SK-N-MC (cell line): ENCODE data around the gene DCST1.

Experiments used
- DNase-seq: peaks from one replicate; pipeline ENCODE4 v3.0.0-alpha.2; 2011; ENCODE audit warnings: low read depth, low spot score
- H3K27ac ChIP-seq: fragments of 200-600 bp; sonication (generic); 2 replicates; pipeline ENCODE4 v1.5.1; 2016; ENCODE audit warnings: mixed run types
- H3K36me3 ChIP-seq: fragments of 200-600 bp; sonication (generic); 2 replicates; pipeline ENCODE4 v1.6.1; 2017; ENCODE audit warnings: antibody characterized with exemption, low read length, mixed read lengths; ENCODE audit not compliant: insufficient read depth
- H3K4me3 ChIP-seq: fragments of 200-600 bp; sonication (generic); 2 replicates; pipeline ENCODE4 v1.5.1; 2016
- H3K9ac ChIP-seq: fragments of 200-600 bp; sonication (generic); 2 replicates; pipeline ENCODE4 v1.8.0; 2017; ENCODE audit warnings: mixed run types, mixed read lengths; ENCODE audit not compliant: insufficient read length
- H3K9me3 ChIP-seq: fragments of 200-600 bp; sonication (generic); 2 replicates; pipeline ENCODE4 v1.6.1; 2017; ENCODE audit warnings: low read depth, mild to moderate bottlenecking, antibody characterized with exemption, low read length, moderate library complexity, mixed read lengths
- EZH2 ChIP-seq: fragments of 200-600 bp; sonication (generic); IDR thresholded peaks from one replicate; pipeline ENCODE4 v1.6.1; 2017; ENCODE audit warnings: antibody characterized with exemption
- FOXP2 ChIP-seq: optimal IDR thresholded peaks from 2 replicates; pipeline ENCODE3; 2011; ENCODE audit warnings: mild to moderate bottlenecking, moderate library complexity; ENCODE audit not compliant: insufficient read depth; ENCODE audit errors: extremely low read length, control extremely low read depth
- POLR2AphosphoS5 ChIP-seq: IDR thresholded peaks from 2 replicates; pipeline ENCODE4 v1.6.1; 2012; ENCODE audit warnings: mild to moderate bottlenecking, low read depth, low read length, borderline replicate concordance

The DCST1 gene

DNA sequence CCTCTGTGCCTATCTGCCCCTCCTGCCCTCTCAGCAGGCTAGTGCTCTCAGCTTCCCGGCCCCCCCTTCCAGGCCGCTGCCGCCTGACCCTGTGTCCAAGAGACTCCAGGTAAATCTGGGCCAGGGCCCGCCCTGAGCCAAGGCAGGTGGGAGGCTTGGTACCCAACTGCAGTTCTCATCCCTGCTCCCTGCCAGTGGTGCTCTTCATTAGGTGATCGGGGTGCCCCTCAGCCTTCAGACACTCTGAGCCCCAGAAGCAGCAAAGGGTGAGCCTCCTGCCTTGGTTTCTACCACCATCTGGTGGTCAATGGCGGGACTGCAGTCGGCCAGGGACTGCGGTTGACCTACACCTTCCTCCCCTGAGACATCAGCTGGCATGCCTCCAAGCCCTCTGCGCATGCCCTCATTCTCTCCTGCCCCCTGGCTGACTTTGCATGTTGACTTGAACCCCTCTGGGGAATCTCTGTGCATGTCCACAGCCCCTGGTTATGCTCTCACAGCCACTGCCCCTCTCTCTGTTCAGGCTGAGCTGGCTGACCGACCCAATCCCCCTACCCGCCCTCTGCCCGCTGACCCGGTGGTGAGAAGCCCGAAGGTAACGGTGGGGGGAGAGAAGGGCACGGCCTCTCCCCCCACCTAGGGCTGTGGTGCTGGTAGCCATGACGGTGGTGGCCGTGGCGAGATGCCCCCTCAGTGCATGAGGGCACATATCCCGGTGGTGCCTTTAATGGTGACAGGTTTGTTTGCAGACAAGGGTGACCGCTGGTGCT lies 27.9 kb downstream of the DCST1 start:
- no peaks in the 10 kb centered on the region for H3K9me3 ChIP-seq
- peak; percentile 86 for TF ChIP-seq FOXP2
- no peak for TF ChIP-seq EZH2
- no peak for TF ChIP-seq POLR2AphosphoS5
- DNase-seq, result no peak
- no peak overlapping the region for H3K4me3 ChIP-seq
- peaks cover 4% of the 10 kb centered on the region; the same call in 1 of the 2 replicates for H3K36me3 ChIP-seq
- H3K27ac ChIP-seq, result no peak overlapping the region
- no peak overlapping the region for H3K9ac ChIP-seq

- no peak for TF ChIP-seq EZH2
- TF ChIP-seq POLR2AphosphoS5, result no peak
- TF ChIP-seq FOXP2, result no peak
- Histone ChIP-seq H3K9ac (no peak overlapping the region), H3K4me3 (peak overlapping the region; percentile 95), H3K36me3 (peaks cover 11% of the 10 kb centered on the region; the same call in 1 of the 2 replicates), H3K27ac (no peak overlapping the region), H3K9me3 (no peaks in the 10 kb centered on the region)
- DNase-seq, result no peak
Measured at GRCh38 chr1:155062151-155062686, 28.6 kb downstream of the DCST1 start.

DNA sequence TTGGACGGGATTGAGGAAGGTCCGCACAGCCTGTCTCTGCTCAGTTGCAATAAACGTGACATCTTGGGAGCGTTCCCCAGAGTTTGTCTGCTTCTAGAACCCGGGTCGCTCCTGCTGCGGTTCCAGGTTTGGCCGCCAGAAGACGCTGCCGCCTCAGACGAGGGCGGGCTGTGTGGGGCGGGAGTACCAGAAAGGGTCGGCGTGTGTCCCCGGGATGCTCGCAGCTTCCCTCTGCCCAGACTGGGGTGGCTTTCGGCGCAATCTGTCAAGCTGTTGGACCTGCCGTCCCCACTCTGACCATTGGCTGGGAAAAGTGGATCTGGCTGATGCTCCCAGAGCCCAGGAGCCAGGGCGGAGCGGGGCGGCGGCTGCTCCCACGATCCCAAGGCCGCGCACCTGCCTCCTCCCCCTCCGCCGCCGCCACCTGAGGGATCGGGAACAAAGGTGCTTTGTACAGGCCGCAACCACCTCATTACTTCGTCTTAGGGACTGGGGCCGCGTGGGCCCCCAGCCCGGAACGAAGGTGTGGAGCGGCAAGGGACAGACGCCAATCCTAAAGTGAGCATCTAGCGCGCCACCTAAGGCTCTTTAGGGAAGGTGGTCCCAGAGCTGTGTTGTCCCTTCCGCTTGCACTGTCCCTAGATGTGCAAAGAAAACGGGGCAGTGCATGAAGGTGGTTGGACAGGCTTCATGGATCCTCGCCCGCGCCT lies 29.2 kb downstream of the DCST1 start:
- no peak for DNase-seq
- Histone ChIP-seq H3K4me3 (peak overlapping the region; percentile 95), H3K27ac (no peak overlapping the region), H3K9ac (no peak overlapping the region), H3K36me3 (peaks cover 11% of the 10 kb centered on the region; the same call in 1 of the 2 replicates), H3K9me3 (no peaks in the 10 kb centered on the region)
- TF ChIP-seq POLR2AphosphoS5, result no peak
- no peak for TF ChIP-seq FOXP2
- TF ChIP-seq EZH2, result no peak

DNA sequence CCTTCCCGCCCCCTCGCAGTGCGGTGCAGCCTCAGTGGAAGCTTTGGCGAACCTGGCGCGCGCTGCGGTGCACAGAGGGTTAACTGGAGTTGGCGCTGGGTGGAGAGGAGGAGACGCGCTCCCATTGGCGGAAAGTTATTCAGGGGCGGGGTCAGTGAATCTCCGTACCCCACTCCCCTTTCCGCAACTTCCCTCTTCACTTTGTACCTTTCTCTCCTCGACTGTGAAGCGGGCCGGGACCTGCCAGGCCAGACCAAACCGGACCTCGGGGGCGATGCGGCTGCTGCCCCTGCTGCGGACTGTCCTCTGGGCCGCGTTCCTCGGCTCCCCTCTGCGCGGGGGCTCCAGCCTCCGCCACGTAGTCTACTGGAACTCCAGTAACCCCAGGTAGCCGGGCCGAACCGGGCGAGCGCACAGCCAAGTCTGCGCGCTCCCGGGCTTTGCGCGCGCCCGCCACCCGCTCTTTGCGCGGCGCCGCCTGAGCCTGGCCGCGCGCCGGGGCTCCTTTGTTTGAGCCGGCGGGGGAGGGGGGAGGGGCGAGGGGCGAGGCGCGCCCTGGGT lies 30.0 kb downstream of the DCST1 start, which contains the start of gene EFNA4:
Gene EFNA4, plus strand, starts transcription at position 191 of the 561 bp plus-strand sequence. Its CDS starts 84 bp downstream, at position 275.
- no peaks in the 10 kb centered on the region for H3K9me3 ChIP-seq
- TF ChIP-seq POLR2AphosphoS5, result peak; percentile 93
- no peak for TF ChIP-seq FOXP2
- no peak for DNase-seq
- H3K27ac ChIP-seq, result no peak within 1 kb of the TSS; the same call in 1 of the 2 replicates
- H3K4me3 ChIP-seq, result peak within 1 kb of the TSS; percentile 95
- peak within 1 kb of the TSS; percentile 78 for H3K9ac ChIP-seq
- peaks cover 11% of the 10 kb centered on the region; the same call in 1 of the 2 replicates for H3K36me3 ChIP-seq

DNA sequence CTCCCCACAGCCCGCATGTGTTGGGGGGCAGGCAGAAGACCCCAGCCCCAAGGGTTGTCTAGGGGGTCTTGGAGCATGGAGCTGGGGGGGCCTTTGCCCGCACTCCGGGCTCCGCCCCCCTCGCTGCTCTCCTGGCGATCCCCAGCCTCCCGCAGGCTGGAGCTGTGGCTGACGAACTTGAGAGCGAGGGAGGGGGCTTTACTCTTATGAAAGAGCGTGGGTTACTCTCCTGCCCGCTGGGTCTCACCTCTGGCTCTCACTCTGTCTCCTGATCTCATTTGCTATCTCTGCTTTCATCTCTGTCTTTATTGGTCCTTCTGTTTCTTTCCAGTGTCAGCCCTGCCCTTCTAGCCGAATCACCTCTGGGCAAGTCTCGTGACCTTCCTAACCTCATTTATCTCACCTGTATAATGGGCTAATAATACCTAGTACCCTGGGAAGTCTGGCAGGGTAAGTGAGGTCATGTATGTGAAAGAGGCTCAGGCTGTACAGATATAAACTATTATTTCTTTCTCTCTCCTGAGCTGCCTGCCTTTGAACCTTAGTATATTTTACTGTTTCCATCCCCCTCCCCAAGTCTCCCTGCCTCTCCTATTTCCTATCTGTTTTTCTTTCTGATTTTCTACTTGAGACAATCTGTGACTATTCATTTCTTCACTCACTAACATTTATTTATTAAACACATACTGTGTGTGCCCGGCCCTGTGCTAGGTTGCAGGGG lies 30.6 kb downstream of the DCST1 start:
- Histone ChIP-seq H3K4me3 (peak overlapping the region; percentile 95), H3K27ac (no peak overlapping the region), H3K9ac (peak overlapping the region; percentile 78), H3K9me3 (no peaks in the 10 kb centered on the region), H3K36me3 (peaks cover 18% of the 10 kb centered on the region; the same call in 1 of the 2 replicates)
- no peak for DNase-seq
- TF ChIP-seq POLR2AphosphoS5 (no peak), FOXP2 (no peak), EZH2 (no peak)

GRCh38 chr1:155064832-155065429 lies 31.3 kb downstream of the DCST1 start:
- H3K9me3 ChIP-seq, result no peaks in the 10 kb centered on the region
- H3K4me3 ChIP-seq, result peak overlapping the region; percentile 95
- TF ChIP-seq EZH2, result no peak
- no peak for TF ChIP-seq FOXP2
- no peak for TF ChIP-seq POLR2AphosphoS5
- DNase-seq, result no peak
- H3K27ac ChIP-seq, result no peak overlapping the region
- peaks cover 23% of the 10 kb centered on the region; the same call in 1 of the 2 replicates for H3K36me3 ChIP-seq
- peak overlapping the region; percentile 78 for H3K9ac ChIP-seq

DNA sequence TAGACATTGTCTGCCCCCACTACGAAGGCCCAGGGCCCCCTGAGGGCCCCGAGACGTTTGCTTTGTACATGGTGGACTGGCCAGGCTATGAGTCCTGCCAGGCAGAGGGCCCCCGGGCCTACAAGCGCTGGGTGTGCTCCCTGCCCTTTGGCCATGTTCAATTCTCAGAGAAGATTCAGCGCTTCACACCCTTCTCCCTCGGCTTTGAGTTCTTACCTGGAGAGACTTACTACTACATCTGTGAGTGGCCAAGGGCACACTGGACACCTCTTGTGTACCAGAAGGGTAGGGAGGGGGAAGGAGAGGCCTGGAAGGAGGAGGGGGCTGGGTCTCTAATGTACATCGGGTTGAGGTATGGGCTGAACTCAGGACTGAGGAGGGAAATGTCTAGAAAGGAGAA lies 33.2 kb downstream of the DCST1 start:
- Histone ChIP-seq H3K27ac (no peak overlapping the region), H3K9ac (no peak overlapping the region), H3K36me3 (peaks cover 23% of the 10 kb centered on the region; the same call in 1 of the 2 replicates), H3K9me3 (no peaks in the 10 kb centered on the region), H3K4me3 (no peak overlapping the region)
- no peak for DNase-seq
- TF ChIP-seq EZH2 (no peak), POLR2AphosphoS5 (no peak), FOXP2 (no peak)
